Parathyroid adenoma (tissue), 2 donors: ENCODE results near the gene LY6G5C.

Experiments
- H2AFZ ChIP-seq: fragments of 300-600 bp; sonication (generic); one replicate; pipeline ENCODE4 v1.7.0; 2017; ENCODE audit warnings: antibody characterized with exemption, mild to moderate bottlenecking
- H3K27ac ChIP-seq: fragments of 300-600 bp; sonication (generic); one replicate; pipeline ENCODE4 v1.7.0; 2017
- H3K27me3 ChIP-seq: fragments of 300-600 bp; sonication (generic); one replicate; pipeline ENCODE4 v1.7.0; 2017; ENCODE audit warnings: low read length; ENCODE audit not compliant: control insufficient read depth, insufficient read depth
- H3K36me3 ChIP-seq: fragments of 300-600 bp; sonication (generic); one replicate; pipeline ENCODE4 v1.7.0; 2017; ENCODE audit warnings: low read length; ENCODE audit not compliant: control insufficient read depth, insufficient read depth
- H3K4me1 ChIP-seq: fragments of 300-600 bp; sonication (generic); one replicate; pipeline ENCODE4 v1.7.0; 2017; ENCODE audit warnings: control low read depth
- H3K4me2 ChIP-seq: fragments of 300-600 bp; sonication (generic); one replicate; pipeline ENCODE4 v1.7.0; 2017; ENCODE audit warnings: low read length
- H3K4me3 ChIP-seq: fragments of 300-600 bp; sonication (generic); one replicate; pipeline ENCODE4 v1.7.0; 2017; ENCODE audit warnings: low read depth, low read length
- H3K79me2 ChIP-seq: fragments of 300-600 bp; sonication (generic); one replicate; pipeline ENCODE4 v1.7.0; 2017; ENCODE audit warnings: control low read depth
- H3K9ac ChIP-seq: fragments of 300-600 bp; sonication (generic); one replicate; pipeline ENCODE4 v1.7.0; 2017; ENCODE audit warnings: mild to moderate bottlenecking
- H3K9me3 ChIP-seq: fragments of 300-600 bp; sonication (generic); one replicate; pipeline ENCODE4 v1.7.0; 2017; ENCODE audit warnings: low read length; ENCODE audit not compliant: control insufficient read depth
- TF ChIP-seq, protein P1 (sequence below): fragments of 300-600 bp; sonication (generic); IDR thresholded peaks from one replicate; pipeline ENCODE4 v1.7.0; 2017; ENCODE audit warnings: antibody characterized with exemption, mild to moderate bottlenecking
- donor health status: primary hyperparathyroidism.

The LY6G5C gene

GRCh38 chr6:31631681-31632278 is 49.1 kb downstream of the LY6G5C start:
- Histone ChIP-seq H3K9ac (no peak overlapping the region), H3K27me3 (no peaks in the 10 kb centered on the region), H3K4me1 (no peaks in the 10 kb centered on the region), H3K4me2 (no peak overlapping the region), H3K27ac (no peak overlapping the region), H3K9me3 (no peaks in the 10 kb centered on the region), H3K36me3 (no peaks in the 10 kb centered on the region), H3K4me3 (no peak overlapping the region), H3K79me2 (peaks cover 9% of the 10 kb centered on the region), H2AFZ (no peak overlapping the region)
- TF ChIP-seq, protein P1, sequence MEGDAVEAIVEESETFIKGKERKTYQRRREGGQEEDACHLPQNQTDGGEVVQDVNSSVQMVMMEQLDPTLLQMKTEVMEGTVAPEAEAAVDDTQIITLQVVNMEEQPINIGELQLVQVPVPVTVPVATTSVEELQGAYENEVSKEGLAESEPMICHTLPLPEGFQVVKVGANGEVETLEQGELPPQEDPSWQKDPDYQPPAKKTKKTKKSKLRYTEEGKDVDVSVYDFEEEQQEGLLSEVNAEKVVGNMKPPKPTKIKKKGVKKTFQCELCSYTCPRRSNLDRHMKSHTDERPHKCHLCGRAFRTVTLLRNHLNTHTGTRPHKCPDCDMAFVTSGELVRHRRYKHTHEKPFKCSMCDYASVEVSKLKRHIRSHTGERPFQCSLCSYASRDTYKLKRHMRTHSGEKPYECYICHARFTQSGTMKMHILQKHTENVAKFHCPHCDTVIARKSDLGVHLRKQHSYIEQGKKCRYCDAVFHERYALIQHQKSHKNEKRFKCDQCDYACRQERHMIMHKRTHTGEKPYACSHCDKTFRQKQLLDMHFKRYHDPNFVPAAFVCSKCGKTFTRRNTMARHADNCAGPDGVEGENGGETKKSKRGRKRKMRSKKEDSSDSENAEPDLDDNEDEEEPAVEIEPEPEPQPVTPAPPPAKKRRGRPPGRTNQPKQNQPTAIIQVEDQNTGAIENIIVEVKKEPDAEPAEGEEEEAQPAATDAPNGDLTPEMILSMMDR: no peak

DNA sequence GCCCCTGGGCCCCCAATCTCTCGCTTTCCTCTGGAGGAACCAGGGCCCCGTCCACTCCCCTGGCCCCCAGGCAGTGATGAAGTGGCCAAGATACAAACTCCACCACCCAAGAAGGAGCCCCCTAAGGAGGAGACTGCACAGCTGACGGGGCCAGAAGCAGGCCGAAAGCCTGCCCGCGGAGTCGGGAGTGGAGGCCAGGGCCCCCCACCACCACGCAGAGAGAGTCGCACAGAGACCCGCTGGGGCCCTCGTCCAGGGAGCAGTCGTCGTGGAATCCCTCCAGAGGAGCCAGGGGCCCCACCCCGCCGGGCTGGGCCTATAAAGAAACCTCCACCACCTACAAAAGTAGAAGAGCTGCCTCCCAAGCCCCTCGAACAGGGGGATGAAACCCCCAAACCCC is 49.7 kb downstream of the LY6G5C start:
- H3K36me3 ChIP-seq: no peaks in the 10 kb centered on the region

DNA sequence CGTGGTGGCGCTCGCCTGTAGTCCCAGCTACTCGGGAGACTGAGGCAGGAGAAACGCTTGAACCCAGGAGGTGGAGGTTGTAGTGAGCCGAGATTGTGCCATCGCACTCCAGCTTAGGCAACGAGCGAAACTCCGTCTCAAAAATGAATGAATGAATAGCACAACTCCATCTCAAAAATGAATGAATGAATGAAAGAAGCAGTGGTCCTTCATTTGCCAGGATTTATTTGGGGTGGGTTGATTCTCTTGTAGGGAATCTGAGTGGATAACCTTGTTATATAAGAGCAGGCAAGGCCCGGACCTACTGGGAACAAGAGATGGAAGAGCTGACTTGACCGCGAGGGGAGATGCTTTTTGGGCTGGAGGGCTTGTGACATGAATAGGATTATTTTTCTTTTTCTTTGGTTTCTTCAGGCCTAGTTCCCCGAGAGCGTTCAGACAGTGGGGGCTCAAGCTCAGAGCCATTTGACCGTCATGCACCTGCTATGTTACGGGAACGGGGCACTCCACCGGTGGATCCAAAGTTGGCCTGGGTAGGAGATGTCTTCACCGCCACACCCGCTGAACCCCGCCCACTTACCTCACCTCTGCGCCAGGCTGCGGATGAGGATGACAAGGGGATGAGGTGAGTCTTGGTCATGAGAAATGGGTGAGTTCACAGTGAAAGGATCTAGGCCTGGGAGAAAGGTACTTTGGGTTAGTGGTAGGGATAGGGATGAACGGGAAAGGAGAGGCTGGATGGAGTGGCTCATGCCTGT is 50.5 kb downstream of the LY6G5C start:
- H3K9me3 ChIP-seq: no peaks in the 10 kb centered on the region
- no peaks in the 10 kb centered on the region for H3K4me1 ChIP-seq
- no peaks in the 10 kb centered on the region for H3K27me3 ChIP-seq
- H3K4me3 ChIP-seq: no peak overlapping the region
- H3K79me2 ChIP-seq: peaks cover 14% of the 10 kb centered on the region
- H3K4me2 ChIP-seq: no peak overlapping the region
- H3K27ac ChIP-seq: no peak overlapping the region
- TF ChIP-seq, protein P1: no peak
- no peak overlapping the region for H3K9ac ChIP-seq
- no peak overlapping the region for H2AFZ ChIP-seq
- no peaks in the 10 kb centered on the region for H3K36me3 ChIP-seq

More for the DNA sequence above, 49.7 kb downstream of the LY6G5C start:
- no peaks in the 10 kb centered on the region for H3K27me3 ChIP-seq
- TF ChIP-seq, protein P1: no peak
- H3K4me1 ChIP-seq: no peaks in the 10 kb centered on the region
- H2AFZ ChIP-seq: no peak overlapping the region
- H3K27ac ChIP-seq: no peak overlapping the region
- H3K79me2 ChIP-seq: peaks cover 11% of the 10 kb centered on the region
- no peaks in the 10 kb centered on the region for H3K9me3 ChIP-seq
- no peak overlapping the region for H3K9ac ChIP-seq
- H3K4me3 ChIP-seq: no peak overlapping the region
- no peak overlapping the region for H3K4me2 ChIP-seq

GRCh38 chr6:31629014-31629413 is 51.9 kb downstream of the LY6G5C start:
- Histone ChIP-seq H3K4me1 (no peaks in the 10 kb centered on the region), H3K4me3 (no peak overlapping the region), H3K27ac (no peak overlapping the region), H3K27me3 (no peaks in the 10 kb centered on the region), H3K9me3 (no peaks in the 10 kb centered on the region), H3K4me2 (no peak overlapping the region), H3K36me3 (no peaks in the 10 kb centered on the region), H3K9ac (no peak overlapping the region), H3K79me2 (peaks cover 12% of the 10 kb centered on the region), H2AFZ (no peak overlapping the region)
- TF ChIP-seq, protein P1: no peak
